ENCODE results near the gene SEMA7A.
"Not testable (repeated sequence)": the region's sequence is repeated elsewhere in the genome, so short reads cannot be mapped to it uniquely, and the experiment has no call there.

Gene SEMA7A

DNA sequence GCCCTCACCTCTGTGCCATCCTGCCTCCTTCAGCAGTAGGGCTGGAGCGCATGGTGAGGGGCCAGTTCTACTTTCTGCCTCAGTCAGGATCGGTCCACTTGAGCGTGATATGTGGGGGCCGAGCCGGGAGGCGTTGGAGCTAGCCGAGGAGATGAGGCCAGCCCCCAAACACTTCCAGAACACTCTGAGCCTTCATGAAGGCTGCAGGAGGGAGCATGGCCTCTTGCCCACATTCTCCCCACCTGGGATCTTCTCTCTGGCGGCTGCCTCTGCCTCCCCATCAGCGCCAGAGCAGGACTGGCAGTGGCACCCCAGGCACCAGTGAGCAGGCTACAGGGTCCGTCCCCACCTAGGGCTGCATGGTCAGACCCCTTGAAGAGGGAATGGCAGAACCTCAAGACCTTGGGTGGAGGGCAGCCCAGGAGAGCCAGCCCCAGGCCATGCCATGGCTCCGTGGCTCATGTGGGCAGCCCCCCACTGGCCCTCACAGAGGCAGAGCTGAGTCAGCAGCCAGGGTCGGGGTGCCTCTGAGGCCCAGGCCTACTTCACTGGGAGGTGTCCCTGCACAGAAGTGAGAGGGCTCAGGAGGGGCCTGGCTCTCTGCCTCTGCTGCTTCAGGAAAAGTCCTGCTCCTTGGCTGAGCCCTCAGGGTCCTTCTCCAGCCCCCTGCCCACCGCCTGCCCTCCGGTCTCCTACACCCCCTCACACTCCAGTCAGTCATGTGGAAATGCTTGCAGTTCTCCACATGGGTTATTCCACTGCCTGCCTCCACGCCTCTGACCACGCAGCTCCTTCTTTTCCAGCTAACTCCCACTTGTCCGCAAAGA lies 38.2 kb downstream of the SEMA7A start:
- FAIRE-seq (peak; percentile 51), DNase-seq (ENCODE audit: insufficient read length) (no peak)
- no peak for TF ChIP-seq POLR2AphosphoS5 (IDR thresholded peaks at IDR 0.05; ENCODE audit: low read depth, low read length)
- no peak for TF ChIP-seq TAF1 (IDR thresholded peaks at IDR 0.05; ENCODE audit: borderline replicate concordance, low read depth, low read length)
- TF ChIP-seq POLR2A (IDR thresholded peaks at IDR 0.05; ENCODE audit: low read depth, low read length), result no peak

DNA sequence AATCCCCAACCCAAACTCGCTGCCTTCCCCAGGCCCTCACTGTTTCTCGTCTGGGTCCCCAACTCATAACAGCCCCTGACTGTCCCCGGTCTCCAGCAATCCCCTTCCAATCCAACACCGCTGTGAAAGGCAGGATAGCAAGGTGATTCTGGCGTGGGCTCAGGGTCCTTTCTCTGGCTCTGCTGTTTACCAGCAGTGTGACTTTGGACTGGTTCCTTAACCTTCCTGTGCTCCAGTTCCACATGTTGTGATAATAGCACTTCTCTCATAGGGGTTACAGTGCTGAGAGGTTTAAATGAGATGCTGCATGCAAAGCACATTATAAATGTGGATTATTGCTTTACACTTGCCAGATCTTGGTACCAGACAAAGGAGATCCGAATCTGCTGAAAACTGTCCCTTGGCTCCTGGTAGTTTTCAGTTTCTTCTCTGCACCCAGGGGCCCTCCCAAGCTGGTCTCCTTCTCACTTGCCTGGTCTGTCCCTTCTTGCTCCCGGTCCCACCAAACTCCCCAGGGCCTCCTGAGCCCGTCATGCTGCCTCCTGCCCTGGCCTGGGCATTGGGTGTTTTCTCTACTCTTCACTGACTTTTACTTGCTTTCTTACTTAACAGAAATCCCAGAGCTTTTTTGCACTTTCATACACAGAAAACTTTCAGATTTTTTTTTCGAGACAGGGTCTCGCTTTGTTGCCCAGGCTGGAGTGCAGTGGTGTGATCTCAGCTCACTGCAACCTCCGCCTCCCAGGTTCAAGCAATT lies 39.5 kb downstream of the SEMA7A start:
- FAIRE-seq, result peak; percentile 74
- TF ChIP-seq POLR2AphosphoS5 (IDR thresholded peaks at IDR 0.05; ENCODE audit: low read depth, low read length) (peak; percentile 29; the same call in 1 of the 2 replicates), TAF1 (IDR thresholded peaks at IDR 0.05; ENCODE audit: borderline replicate concordance, low read depth, low read length) (no peak), POLR2A (IDR thresholded peaks at IDR 0.05; ENCODE audit: low read depth, low read length) (no peak)
- peak; percentile 25 for DNase-seq (ENCODE audit: insufficient read length)

DNA sequence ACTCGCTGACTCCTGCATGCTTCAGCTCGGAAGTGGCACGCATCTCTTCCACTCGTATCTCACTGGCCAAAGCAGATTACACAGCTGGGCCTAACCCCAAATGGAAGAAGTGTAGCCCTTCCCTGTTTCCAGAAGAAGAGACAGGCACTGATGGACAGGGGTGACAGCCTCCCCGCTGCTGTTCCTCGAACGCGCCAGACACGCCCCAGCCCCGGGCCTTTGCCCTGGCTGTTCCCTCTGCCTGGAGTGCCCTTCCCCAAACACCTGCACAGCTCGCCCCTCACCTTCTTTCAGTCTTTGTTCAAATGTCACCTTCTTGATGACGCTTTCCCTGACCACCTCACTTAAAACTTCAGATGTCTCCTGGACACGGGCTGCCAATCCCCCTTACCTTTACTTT lies 40.3 kb downstream of the SEMA7A start:
- DNase-seq (ENCODE audit: insufficient read length) (no peak), FAIRE-seq (no peak)
- TF ChIP-seq TAF1 (IDR thresholded peaks at IDR 0.05; ENCODE audit: borderline replicate concordance, low read depth, low read length) (no peak), POLR2A (IDR thresholded peaks at IDR 0.05; ENCODE audit: low read depth, low read length) (no peak), POLR2AphosphoS5 (IDR thresholded peaks at IDR 0.05; ENCODE audit: low read depth, low read length) (no peak)

DNA sequence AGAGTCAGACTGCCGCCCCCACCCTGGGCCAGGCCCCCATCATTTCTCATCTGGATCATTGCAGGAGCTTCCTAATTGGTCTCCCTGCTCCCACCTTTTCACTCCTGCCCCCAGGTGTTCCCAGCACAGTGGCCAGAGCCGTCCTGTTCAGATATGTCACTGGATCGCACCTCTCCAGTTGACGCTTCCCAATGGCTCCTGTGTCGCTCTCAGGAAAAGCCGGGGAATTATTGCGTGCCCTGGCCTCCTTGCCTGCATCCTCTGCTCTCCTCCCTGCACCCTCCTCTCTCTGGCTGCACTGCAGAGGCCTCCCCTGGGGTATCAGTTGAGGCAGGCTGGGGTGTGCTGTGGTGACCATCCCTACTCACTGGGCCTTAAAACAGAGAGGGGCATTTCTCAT lies 40.9 kb downstream of the SEMA7A start:
- DNase-seq (ENCODE audit: insufficient read length) (no peak), FAIRE-seq (no peak)
- TF ChIP-seq POLR2A (IDR thresholded peaks at IDR 0.05; ENCODE audit: low read depth, low read length) (no peak), POLR2AphosphoS5 (IDR thresholded peaks at IDR 0.05; ENCODE audit: low read depth, low read length) (no peak), TAF1 (IDR thresholded peaks at IDR 0.05; ENCODE audit: borderline replicate concordance, low read depth, low read length) (no peak)

DNA sequence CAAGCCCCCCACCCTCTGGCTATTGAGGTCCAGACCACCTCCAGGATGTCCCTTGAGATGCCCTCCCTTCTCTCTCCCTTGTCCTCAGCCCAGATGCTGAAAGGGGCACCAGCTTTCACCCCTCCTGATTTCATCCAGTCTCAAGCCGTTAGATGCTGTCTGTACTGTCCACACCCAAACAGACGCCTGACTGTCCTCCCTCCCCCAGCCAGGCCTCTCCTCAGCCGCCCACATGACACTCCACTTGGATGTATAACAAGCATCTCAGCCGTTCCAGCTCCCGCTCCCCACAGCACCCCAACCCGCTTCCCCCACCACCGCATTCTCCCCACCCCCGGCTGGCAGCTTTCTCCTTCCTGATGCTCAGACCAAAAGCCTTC lies 41.3 kb downstream of the SEMA7A start:
- TF ChIP-seq POLR2A (IDR thresholded peaks at IDR 0.05; ENCODE audit: low read depth, low read length), result no peak
- TF ChIP-seq TAF1 (IDR thresholded peaks at IDR 0.05; ENCODE audit: borderline replicate concordance, low read depth, low read length), result no peak
- TF ChIP-seq POLR2AphosphoS5 (IDR thresholded peaks at IDR 0.05; ENCODE audit: low read depth, low read length), result no peak
- FAIRE-seq (no peak), DNase-seq (ENCODE audit: insufficient read length) (no peak)

DNA sequence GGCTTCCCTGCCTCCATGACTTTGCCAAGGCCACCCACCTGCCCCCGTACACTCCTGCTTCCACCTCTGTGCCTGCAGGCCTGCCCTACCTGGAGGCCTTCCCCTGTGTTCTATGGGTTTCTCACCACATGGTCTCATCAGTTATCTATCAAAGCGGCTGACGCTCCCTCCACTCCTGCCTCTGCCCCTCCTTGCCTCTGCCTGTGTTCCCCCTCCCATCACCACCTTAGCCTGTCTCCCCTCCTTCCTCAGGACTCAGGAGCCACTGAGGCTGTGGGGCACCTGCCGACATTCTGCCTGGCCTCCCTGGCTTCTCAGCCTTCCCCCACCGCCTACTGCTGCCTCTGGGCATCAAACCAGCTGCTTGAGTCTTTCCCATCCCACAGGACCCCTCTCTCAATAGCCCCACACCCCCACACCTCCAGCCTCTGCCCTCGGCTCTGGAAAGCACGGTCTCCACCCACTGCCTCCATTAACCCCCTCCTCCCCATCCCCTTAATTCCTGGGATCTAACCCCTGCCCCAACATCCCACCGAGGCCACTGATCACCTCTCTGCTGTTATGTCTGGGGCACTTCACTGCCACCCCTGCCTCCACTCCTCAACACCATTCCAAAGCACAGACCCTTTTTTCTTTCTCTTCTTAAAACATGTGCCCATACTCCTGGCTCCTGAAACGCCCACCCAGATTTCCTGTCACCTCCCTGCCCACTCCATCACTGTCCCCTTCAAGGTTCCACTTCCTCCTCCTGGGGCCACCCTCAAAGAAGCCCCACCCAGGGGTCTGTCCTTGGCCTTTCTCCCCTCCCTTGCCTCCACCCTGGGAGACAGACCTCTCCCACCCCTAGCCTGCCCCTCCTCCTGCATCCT lies 41.9 kb downstream of the SEMA7A start:
- FAIRE-seq, result peak; percentile 5
- DNase-seq (ENCODE audit: insufficient read length), result no peak
- TF ChIP-seq POLR2AphosphoS5 (IDR thresholded peaks at IDR 0.05; ENCODE audit: low read depth, low read length), result no peak
- no peak for TF ChIP-seq POLR2A (IDR thresholded peaks at IDR 0.05; ENCODE audit: low read depth, low read length)
- no peak for TF ChIP-seq TAF1 (IDR thresholded peaks at IDR 0.05; ENCODE audit: borderline replicate concordance, low read depth, low read length)

DNA sequence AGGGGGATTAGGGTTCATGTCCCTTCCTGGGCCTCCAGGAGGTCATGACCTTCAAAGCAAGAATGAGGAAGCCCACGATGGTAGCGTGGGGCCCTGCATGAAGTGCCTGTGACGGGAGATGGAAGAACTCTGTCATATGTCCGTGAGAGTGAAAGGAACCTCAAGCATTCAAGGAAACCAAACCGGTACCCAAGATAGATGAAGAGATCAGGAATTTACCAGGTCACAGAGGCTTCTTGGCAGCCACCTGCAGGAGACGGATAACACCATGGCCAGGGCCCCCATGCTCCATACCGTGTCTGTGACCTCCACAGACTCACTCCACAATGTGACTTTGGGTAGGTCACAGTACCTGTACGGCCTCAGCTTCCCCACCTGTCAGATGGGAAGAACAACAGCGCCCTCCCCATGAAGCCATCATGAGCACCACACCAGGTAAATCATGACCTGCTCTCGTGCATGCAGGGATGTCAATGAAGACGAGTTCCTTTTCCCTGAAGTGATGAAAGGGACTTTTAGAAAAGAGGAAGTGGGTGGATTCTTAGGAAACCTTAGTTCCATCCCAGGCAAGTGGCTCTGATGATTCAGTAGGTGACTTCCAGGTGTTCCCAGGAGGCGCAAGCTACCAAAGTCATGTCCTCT lies 43.0 kb downstream of the SEMA7A start:
- peak; percentile 33 for FAIRE-seq
- DNase-seq (ENCODE audit: insufficient read length), result no peak
- TF ChIP-seq POLR2AphosphoS5 (IDR thresholded peaks at IDR 0.05; ENCODE audit: low read depth, low read length) (no peak), POLR2A (IDR thresholded peaks at IDR 0.05; ENCODE audit: low read depth, low read length) (no peak), TAF1 (IDR thresholded peaks at IDR 0.05; ENCODE audit: borderline replicate concordance, low read depth, low read length) (no peak)

DNA sequence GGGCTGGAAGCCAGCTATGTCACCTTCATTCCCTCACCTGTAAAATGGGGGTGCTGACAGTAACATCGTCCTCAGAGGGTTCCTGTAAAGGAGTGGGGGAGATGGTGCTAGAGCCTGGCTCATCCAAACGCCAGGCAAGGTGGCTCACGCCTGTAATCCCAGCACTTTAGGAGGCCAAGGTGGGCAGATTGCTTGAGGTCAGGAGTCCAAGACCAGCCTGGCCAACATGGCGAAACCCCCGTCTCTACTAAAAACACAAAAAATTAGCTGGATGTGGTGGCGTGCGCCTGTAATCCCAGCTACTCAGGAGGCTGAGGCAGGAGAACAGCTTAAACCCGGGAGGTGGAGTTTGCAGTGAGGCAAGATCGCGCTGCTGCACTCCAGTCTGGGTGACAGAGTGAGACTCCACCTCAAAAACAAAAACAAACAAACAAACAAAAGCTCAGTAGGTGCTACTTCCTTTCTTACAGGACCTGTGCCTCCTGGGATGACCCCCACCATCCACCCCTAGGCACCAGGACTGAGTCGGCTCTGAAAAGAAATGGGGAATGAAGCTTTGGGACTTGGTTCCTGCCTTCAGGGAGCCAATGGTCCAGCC lies 43.6 kb downstream of the SEMA7A start:
- FAIRE-seq; DNase-seq (ENCODE audit: insufficient read length): not testable (repeated sequence)

DNA sequence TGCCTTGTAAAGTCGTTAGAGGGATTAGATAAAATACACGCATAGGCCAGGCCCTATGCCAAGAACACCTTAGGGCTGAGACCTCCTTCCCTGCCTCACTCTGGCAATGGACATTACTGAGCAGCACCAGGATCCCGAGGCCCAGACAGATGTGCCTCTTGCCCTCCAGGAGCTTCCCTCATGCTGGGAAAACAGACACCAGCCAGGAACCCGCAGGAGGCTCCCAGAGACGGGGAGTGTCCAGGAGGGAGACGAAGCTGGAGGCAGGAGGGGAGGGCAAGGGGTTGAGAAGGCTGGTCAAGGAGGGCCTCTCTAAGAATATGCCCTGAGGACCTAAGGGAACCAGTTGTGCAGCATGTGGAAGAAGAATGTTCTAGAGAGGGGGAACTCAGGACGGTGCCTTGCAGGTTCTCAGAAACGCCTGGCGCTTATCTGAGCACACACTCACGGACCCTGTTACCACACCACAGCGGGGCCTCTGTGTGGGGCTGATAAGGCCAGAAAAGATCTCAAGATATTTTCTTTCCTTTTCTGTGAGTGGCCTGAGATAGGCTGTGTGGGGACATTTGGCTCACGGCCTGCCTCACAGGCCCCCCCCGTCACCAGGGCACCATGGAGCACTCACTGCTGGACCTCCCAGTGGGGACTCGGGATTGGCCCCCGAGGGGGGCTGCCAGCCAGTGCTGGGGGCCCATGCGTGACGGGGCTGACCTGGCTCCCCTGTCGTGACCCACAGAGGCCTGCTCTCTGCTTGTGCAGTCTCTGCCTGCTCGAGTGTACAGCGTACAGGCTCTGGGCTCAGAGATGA lies 44.3 kb downstream of the SEMA7A start:
- FAIRE-seq, result no peak
- no peak for DNase-seq (ENCODE audit: insufficient read length)
- no peak for TF ChIP-seq TAF1 (IDR thresholded peaks at IDR 0.05; ENCODE audit: borderline replicate concordance, low read depth, low read length)

DNA sequence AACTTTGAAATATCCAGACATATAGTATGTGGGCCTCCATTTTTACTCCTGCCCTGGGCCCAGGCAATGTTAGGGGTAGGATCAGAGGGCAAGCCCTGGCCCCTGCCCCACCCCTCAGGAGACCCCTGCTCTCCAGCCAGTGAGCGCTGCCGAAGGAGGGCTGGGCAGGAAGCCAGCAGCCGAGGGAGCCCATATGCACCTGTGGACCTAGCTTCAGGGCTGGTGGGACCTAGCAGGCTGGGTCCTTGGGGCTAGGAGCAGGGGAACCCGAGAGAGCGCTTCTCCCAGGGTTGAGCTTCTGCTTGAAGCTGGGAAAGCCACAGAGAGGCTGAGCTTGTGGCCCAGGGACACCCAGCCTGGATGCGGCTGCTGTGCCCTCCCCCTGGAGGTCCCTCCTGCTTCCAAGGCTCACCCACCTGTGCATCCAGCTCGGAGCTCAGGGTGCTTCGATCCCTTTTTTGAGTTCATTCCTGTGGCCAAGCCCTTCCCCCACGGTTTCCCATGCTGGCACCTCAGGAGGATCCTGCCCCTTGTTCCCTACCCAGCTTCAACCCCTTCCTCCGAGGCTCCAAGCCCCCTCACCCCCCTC lies 45.3 kb downstream of the SEMA7A start:
- FAIRE-seq (no peak), DNase-seq (ENCODE audit: insufficient read length) (no peak)
- TF ChIP-seq POLR2AphosphoS5 (IDR thresholded peaks at IDR 0.05; ENCODE audit: low read depth, low read length) (no peak), TAF1 (IDR thresholded peaks at IDR 0.05; ENCODE audit: borderline replicate concordance, low read depth, low read length) (no peak), POLR2A (IDR thresholded peaks at IDR 0.05; ENCODE audit: low read depth, low read length) (no peak)

All from GM12892 (cell line).